ENCODE results near the gene KIAA2012.
"Not testable (repeated sequence)": the region's sequence is repeated elsewhere in the genome, so short reads cannot be mapped to it uniquely, and the experiment has no call there.

Gene KIAA2012

DNA sequence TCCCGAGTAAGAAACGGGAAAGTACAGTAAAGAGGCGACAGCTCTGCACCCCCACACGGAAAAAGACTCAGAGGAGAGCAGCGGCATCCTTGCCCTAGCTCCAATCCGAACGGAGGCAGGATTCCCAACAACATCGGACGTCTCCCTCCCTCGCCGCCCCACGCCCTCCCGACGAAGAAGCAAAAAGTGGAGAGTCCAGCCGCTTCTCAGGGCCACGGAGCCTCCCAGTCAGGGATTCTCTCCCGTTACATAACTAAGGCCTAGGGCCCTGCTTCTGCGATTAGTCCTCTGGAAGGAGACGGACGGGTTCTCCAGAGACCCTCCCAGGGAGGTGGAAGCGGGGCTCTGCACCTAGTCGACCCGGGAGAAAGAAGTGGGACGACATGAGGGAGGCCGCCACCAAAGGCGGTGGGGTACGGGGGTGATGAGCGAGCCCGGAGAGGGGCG, 164.8 kb downstream of the KIAA2012 start:
- H3K4me3 ChIP-seq (replicated peaks; ENCODE audit: low read depth, low read length), result peak overlapping the region; percentile 79
- TF ChIP-seq, protein P1, sequence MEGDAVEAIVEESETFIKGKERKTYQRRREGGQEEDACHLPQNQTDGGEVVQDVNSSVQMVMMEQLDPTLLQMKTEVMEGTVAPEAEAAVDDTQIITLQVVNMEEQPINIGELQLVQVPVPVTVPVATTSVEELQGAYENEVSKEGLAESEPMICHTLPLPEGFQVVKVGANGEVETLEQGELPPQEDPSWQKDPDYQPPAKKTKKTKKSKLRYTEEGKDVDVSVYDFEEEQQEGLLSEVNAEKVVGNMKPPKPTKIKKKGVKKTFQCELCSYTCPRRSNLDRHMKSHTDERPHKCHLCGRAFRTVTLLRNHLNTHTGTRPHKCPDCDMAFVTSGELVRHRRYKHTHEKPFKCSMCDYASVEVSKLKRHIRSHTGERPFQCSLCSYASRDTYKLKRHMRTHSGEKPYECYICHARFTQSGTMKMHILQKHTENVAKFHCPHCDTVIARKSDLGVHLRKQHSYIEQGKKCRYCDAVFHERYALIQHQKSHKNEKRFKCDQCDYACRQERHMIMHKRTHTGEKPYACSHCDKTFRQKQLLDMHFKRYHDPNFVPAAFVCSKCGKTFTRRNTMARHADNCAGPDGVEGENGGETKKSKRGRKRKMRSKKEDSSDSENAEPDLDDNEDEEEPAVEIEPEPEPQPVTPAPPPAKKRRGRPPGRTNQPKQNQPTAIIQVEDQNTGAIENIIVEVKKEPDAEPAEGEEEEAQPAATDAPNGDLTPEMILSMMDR (IDR thresholded peaks at IDR 0.05; ENCODE audit: low read depth, low read length, missing control alignments), result no peak
- DNase-seq (ENCODE audit: extremely low read depth, low read depth), result no peak

DNA sequence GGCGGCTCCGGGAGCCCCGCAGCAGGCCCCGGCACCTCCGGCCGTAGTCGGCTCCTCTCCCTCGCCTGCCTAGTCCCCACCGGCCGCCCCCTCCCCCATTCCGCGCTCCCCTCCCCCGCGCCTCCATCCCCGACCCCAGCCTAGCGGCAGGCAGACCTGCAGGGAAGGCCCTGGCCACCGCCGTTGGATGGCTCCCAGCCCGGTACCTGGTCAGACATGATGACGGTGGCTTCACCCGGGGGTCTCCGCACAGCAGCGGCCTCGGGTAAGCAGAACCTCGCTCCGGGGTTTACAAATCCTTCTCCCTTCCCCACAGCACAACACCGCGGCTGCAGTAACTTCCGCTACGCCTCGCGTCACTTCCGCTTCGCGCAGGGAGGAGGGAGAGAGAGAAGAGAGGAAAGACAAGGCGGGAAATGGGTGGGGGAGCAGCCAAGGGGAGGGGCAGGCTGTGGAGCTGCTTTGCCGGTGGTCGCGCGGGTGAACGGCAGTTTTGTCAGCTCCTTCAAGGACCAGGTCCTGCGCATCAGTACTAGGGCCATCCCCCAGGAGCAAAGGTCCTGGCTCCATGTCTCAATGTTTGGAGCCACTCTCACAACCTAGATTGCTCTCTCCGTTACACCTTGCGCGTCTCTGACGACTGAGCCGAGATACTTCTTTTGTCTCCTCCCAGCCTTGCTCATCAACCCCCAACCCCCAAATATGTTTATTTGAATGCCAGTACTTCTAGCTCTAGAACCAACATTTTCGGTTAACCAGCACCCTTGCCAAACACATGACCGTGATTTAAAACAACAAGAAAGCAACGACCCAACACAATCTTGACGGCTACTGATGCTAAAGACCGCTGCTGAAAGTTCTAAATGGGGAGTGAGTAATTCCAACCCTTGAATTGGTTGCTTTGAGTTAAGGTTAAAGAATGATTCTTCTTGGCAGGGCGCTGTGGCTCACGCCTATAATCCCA, 165.5 kb downstream of the KIAA2012 start, which contains the start of gene SUMO1:
Gene SUMO1 (minus strand): TSS at position 364 of the 964 bp plus-strand sequence. CDS start 146 bp downstream, at position 218.
- TF ChIP-seq, protein P1 (IDR thresholded peaks at IDR 0.05; ENCODE audit: low read depth, low read length, missing control alignments), result no peak
- peak; percentile 66 for DNase-seq (ENCODE audit: extremely low read depth, low read depth)
- peak within 1 kb of the TSS; percentile 79 for H3K4me3 ChIP-seq (replicated peaks; ENCODE audit: low read depth, low read length)

DNA sequence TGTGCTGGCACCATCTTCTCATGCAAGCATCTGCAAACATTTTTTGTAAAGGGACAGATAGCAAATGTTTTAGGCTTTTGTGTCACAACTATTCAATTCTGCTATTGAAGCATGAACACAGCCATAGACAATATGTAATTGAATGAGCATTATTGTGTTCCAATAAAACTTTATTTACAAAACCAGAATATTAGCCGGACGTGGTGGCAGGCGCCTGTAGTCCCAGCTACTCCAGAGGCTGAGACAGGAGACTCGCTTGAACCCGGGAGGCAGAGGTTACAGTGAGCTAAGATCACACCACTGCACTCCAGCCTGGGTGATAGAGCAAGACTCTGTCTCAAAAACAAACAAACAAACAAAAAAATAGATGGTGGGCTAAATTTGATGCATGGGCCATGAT, 174.7 kb downstream of the KIAA2012 start:
- not testable (repeated sequence) for H3K4me3 ChIP-seq (replicated peaks; ENCODE audit: low read depth, low read length); DNase-seq (ENCODE audit: extremely low read depth, low read depth)

DNA sequence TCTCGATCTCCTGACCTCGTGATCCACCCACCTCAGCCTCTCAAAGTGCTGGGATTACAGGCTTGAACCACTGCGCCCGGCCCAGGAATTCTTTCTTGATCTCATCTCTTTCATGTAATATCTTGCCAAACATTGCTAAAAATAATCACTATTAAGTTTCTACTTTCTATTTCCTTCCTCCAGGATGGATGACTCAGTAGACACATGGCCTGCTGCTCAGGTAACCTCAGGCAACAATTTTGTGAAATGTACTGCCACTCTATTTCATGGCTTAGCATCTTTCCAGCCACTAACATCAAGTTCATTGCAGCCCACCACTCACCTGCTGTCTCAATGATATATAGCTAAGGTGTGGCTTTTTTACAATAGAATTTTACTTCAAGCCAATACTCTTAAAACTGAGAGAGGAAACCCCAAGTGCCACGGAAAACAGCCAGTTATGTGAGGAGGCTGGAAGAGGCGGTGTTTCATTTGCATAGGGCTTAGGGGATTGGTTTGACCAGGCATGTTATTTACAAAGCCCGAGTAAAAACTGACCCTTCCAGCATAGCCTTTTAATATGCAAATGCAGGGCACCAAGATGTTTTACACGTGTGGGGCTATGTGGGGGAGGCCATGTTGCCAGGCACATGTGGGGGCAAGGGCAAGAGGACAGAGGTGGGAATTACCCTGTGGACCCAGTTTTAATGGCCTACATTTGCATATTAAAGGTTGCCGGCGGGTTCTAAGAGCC, 176.6 kb downstream of the KIAA2012 start:
- TF ChIP-seq, protein P1 (IDR thresholded peaks at IDR 0.05; ENCODE audit: low read depth, low read length, missing control alignments), result no peak
- DNase-seq (ENCODE audit: extremely low read depth, low read depth), result no peak
- H3K4me3 ChIP-seq (replicated peaks; ENCODE audit: low read depth, low read length), result no peak overlapping the region

DNA sequence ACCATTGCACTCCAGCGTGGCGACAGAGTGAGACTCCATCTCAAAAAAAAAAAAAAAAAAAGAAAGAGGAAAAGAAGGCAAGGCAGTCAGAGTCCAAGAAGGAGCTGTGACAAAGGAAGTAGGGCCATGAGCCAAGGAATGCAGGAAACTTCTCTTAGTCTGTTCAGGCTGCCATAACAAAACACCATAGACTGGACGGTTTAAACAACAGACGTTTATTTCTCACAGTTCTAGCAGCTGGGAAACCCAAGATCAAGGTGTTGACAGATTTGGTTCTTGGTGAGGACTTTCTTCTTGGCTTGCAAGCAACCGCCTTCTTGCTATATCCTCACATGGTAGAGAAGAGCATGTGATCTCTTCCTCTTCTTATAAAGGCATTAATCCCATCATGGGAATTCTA, 178.4 kb downstream of the KIAA2012 start:
- TF ChIP-seq, protein P1 (IDR thresholded peaks at IDR 0.05; ENCODE audit: low read depth, low read length, missing control alignments), result no peak
- DNase-seq (ENCODE audit: extremely low read depth, low read depth), result no peak
- H3K4me3 ChIP-seq (replicated peaks; ENCODE audit: low read depth, low read length), result no peak overlapping the region

All from HFF-Myc (cell line).